ENCODE results near the gene C14orf132. TPM values are rescaled to one million over a fixed set of nuclear protein-coding genes. Genes with fewer than 3 reads are reported as not detected.
A peak's percentile ranks its signal among the peaks of the same experiment; 100 is the strongest.

Gene C14orf132
- total and polyA plus RNA-seq, 2 of the 4 experiments (the other 2 are of a cell fraction) = 6.3 to 13.5 TPM

GRCh38 chr14:95993768-95994592, 45.2 kb upstream of the C14orf132 start:
- no peaks in the 10 kb centered on the region for H3K79me1 ChIP-seq (ENCODE audit: low read depth in 1 of 2, low read length in 2 of 2)
- peak; percentile 82 for ATAC-seq (ENCODE audit: low read depth)
- 0% methylated on average over 1 of the region's 5 CpGs; no CpG with 5 or more reads in 1 of the 2 experiments for WGBS, 2 experiments (ENCODE audit: extremely low coverage in 2 of 2, insufficient read length in 1 of 2)
- H3K14ac ChIP-seq (replicated peaks; ENCODE audit: low read depth, low read length) = no peak overlapping the region
- peak; percentile 53 for DNase-seq
- no peak overlapping the region for H3K4me3 ChIP-seq (ENCODE audit: insufficient read depth, low read depth, low read length)
- no peak overlapping the region for H4K91ac ChIP-seq (ENCODE audit: insufficient read depth, low read depth, low read length)
- dilution Hi-C loops (cut with HindIII; ENCODE audit: low sequenced_read_pairs, unreplicated experiment) (no loop called here), in situ Hi-C loops (cut with MboI; ENCODE audit: low sequenced_read_pairs) (loop anchor here (10.0 to 25.0 kb wide), 3 partner anchors 439 to 1307 kb away; no protein-coding TSS in a partner anchor), intact Hi-C loops (cut with micrococcal nuclease) (loop anchor here (1.0 to 10.0 kb wide), 7 partner anchors 211 to 1569 kb away; partner anchors contain the start of gene BDKRB2)
- H3K9me3 ChIP-seq (ENCODE audit: control insufficient read depth, insufficient read depth, low read length) = peaks cover 2% of the 10 kb centered on the region; the same call in 1 of the 2 replicates
- H2AK9ac ChIP-seq (replicated peaks; ENCODE audit: low read depth, low read length, poor library complexity) = no peak overlapping the region
- H4K5ac ChIP-seq (ENCODE audit: low read depth, low read length) = no peak overlapping the region
- H4K20me1 ChIP-seq (ENCODE audit: insufficient read depth, low read length) = no peaks in the 10 kb centered on the region
- peaks cover 18% of the 10 kb centered on the region for H3K27me3 ChIP-seq (ENCODE audit: control insufficient read depth, insufficient read depth, low read length)
- H3K9ac ChIP-seq (ENCODE audit: low read depth, low read length) = no peak overlapping the region
- no peak overlapping the region for H3K18ac ChIP-seq (ENCODE audit: low read depth, low read length)
- H3K4me1 ChIP-seq (ENCODE audit: control insufficient read depth, insufficient read depth, low read length) = no peaks in the 10 kb centered on the region
- no peak overlapping the region for H3K23ac ChIP-seq (ENCODE audit: low read depth, low read length)
- ChIA-PET POLR2A (ENCODE audit: unreplicated experiment) (no interaction called here), CTCF (interaction anchor here (0.6 to 1.7 kb wide), 4 partner anchors 10 to 523 kb away, joined by 3 to 6 read pairs (median 4); no protein-coding TSS in a partner anchor)
- no peak overlapping the region for H2AFZ ChIP-seq (replicated peaks; ENCODE audit: low read length, poor library complexity)
- no peak overlapping the region for H2BK120ac ChIP-seq (ENCODE audit: low read depth, low read length)
- TF ChIP-seq RFX5 (IDR thresholded peaks at IDR 0.05; ENCODE audit: low read depth, low read length) (no peak), MAZ (IDR thresholded peaks at IDR 0.05; ENCODE audit: borderline replicate concordance, low read depth, low read length) (no peak), MXI1 (IDR thresholded peaks at IDR 0.05; ENCODE audit: borderline replicate concordance, low read depth, low read length) (no peak), CHD1 (IDR thresholded peaks at IDR 0.05; ENCODE audit: low read depth, low read length) (no peak), RAD21 (IDR thresholded peaks at IDR 0.05; ENCODE audit: low read length) (peak; percentile 88), POLR2A (IDR thresholded peaks at IDR 0.05; ENCODE audit: low read depth, low read length) (no peak), SMC3 (IDR thresholded peaks at IDR 0.05; ENCODE audit: low read depth, low read length) (peak; percentile 78)
- TF ChIP-seq, protein P1, sequence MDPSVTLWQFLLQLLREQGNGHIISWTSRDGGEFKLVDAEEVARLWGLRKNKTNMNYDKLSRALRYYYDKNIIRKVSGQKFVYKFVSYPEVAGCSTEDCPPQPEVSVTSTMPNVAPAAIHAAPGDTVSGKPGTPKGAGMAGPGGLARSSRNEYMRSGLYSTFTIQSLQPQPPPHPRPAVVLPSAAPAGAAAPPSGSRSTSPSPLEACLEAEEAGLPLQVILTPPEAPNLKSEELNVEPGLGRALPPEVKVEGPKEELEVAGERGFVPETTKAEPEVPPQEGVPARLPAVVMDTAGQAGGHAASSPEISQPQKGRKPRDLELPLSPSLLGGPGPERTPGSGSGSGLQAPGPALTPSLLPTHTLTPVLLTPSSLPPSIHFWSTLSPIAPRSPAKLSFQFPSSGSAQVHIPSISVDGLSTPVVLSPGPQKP (IDR thresholded peaks at IDR 0.05; ENCODE audit: borderline replicate concordance, low read depth, low read length) = no peak
- TF ChIP-seq, protein P2, sequence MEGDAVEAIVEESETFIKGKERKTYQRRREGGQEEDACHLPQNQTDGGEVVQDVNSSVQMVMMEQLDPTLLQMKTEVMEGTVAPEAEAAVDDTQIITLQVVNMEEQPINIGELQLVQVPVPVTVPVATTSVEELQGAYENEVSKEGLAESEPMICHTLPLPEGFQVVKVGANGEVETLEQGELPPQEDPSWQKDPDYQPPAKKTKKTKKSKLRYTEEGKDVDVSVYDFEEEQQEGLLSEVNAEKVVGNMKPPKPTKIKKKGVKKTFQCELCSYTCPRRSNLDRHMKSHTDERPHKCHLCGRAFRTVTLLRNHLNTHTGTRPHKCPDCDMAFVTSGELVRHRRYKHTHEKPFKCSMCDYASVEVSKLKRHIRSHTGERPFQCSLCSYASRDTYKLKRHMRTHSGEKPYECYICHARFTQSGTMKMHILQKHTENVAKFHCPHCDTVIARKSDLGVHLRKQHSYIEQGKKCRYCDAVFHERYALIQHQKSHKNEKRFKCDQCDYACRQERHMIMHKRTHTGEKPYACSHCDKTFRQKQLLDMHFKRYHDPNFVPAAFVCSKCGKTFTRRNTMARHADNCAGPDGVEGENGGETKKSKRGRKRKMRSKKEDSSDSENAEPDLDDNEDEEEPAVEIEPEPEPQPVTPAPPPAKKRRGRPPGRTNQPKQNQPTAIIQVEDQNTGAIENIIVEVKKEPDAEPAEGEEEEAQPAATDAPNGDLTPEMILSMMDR (conservative IDR thresholded peaks at IDR 0.05; ENCODE audit: low read depth, low read length) = peak; percentile 89
- H3K4ac ChIP-seq (ENCODE audit: low read depth, low read length) = no peak overlapping the region
- H4K8ac ChIP-seq (ENCODE audit: low read depth in 2 of 2, low read length in 2 of 2) = no peak overlapping the region
- H2BK20ac ChIP-seq (ENCODE audit: low read depth, low read length) = no peak overlapping the region
- H3K4me2 ChIP-seq (ENCODE audit: low read depth, low read length) = no peak overlapping the region
- no TSS peak for BruUV-seq (replicated peaks)
- no peak overlapping the region for H2BK5ac ChIP-seq (ENCODE audit: low read depth, low read length, poor library complexity, severe bottlenecking)
- H3K9me1 ChIP-seq (ENCODE audit: insufficient read depth, low read length) = no peaks in the 10 kb centered on the region
- no peak overlapping the region for H3K27ac ChIP-seq (ENCODE audit: insufficient read depth, low read length)
- no peaks in the 10 kb centered on the region for H3K36me3 ChIP-seq (ENCODE audit: control insufficient read depth, insufficient read depth, low read length)
- H2AK5ac ChIP-seq (ENCODE audit: low read depth, low read length) = no peak overlapping the region
- H3K56ac ChIP-seq (ENCODE audit: extremely low read depth, insufficient read depth, low read length) = no peak overlapping the region
- H2BK15ac ChIP-seq (ENCODE audit: low read depth, low read length) = no peak overlapping the region
